LNCaP clone FGC (cell line): ENCODE results near the gene HIPK4.
"Not testable (repeated sequence)": the region's sequence is repeated elsewhere in the genome, so short reads cannot be mapped to it uniquely, and the experiment has no call there.

Source experiments
- DNase-seq: peaks from one replicate; pipeline ENCODE4 v3.0.0-alpha.2; 2011; ENCODE audit warnings: low read depth
- H3K4me3 ChIP-seq: 2 replicates; pipeline ENCODE4 v1.5.1; 2011; ENCODE audit warnings: mild to moderate bottlenecking, low read depth, low read length, control low read depth
- TF ChIP-seq, protein P1 (sequence below): IDR thresholded peaks from 2 replicates; pipeline ENCODE4 v1.5.1; 2012; ENCODE audit warnings: mild to moderate bottlenecking; ENCODE audit not compliant: control insufficient read depth, insufficient read depth; ENCODE audit errors: extremely low read depth

The HIPK4 gene

DNA sequence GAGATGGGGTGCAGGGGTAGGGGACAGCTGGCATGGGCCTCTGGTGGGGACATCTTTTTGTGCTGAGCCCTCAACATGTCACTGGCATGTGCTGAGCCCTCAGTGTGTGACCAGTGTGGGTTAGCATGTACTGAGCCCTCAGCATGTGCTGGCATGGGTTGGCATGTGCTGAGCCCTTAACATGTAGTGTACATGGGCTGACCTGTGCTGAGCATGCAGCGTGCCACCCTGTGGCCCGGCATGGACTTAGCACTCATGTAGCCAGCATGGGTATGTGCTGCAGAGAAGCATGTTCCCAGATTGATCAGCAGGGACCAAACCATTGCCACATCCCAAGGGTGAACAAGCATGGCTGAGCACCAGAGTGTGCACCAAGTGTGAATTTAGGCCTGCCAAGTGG lies 11.5 kb downstream of the HIPK4 start:
- no peak for DNase-seq
- TF ChIP-seq, protein P1, sequence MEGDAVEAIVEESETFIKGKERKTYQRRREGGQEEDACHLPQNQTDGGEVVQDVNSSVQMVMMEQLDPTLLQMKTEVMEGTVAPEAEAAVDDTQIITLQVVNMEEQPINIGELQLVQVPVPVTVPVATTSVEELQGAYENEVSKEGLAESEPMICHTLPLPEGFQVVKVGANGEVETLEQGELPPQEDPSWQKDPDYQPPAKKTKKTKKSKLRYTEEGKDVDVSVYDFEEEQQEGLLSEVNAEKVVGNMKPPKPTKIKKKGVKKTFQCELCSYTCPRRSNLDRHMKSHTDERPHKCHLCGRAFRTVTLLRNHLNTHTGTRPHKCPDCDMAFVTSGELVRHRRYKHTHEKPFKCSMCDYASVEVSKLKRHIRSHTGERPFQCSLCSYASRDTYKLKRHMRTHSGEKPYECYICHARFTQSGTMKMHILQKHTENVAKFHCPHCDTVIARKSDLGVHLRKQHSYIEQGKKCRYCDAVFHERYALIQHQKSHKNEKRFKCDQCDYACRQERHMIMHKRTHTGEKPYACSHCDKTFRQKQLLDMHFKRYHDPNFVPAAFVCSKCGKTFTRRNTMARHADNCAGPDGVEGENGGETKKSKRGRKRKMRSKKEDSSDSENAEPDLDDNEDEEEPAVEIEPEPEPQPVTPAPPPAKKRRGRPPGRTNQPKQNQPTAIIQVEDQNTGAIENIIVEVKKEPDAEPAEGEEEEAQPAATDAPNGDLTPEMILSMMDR: no peak
- H3K4me3 ChIP-seq: no peak overlapping the region

DNA sequence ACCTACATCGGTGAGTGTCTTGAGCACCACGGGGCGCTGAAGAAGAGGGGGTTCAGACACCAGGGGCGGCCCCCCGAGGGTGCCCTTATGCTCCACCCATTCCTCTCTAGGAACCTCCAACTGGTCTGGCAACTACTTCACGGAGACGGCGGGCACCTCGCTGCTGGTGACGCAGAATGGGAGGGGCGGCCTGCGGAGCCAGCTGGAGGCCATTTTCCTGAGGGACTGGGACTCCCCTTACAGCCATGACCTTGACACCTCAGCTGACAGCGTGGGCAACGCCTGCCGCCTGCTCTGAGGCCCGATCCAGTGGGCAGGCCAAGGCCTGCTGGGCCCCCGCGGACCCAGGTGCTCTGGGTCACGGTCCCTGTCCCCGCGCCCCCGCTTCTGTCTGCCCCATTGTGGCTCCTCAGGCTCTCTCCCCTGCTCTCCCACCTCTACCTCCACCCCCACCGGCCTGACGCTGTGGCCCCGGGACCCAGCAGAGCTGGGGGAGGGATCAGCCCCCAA lies 12.1 kb downstream of the HIPK4 start:
- no peak overlapping the region for H3K4me3 ChIP-seq
- TF ChIP-seq, protein P1: no peak
- no peak for DNase-seq

DNA sequence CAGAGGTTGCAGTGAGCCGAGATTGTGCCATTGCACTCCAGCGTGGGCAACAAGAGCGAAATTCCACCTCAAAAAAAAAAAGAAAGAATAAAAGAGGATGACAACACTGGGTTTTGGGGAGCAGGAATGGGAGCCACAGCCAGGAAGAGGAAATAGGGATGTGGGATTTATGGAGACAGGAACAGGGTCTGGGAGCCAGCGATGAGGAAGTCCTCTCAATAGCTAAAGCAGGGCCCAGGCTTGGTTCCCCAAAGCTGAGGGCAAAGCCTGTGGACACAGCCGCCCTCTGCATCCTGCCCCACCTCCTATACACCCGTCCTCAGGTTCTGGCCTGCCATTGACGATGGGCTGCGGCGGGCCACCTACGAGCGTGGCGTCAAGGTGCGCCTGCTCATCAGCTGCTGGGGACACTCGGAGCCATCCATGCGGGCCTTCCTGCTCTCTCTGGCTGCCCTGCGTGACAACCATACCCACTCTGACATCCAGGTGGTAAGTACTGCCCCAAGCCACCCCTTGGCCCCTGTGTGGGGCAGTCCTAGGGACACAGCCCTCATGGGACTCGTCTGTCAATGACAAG lies 13.6 kb downstream of the HIPK4 start:
- DNase-seq: no peak
- H3K4me3 ChIP-seq: no peak overlapping the region
- TF ChIP-seq, protein P1: no peak

DNA sequence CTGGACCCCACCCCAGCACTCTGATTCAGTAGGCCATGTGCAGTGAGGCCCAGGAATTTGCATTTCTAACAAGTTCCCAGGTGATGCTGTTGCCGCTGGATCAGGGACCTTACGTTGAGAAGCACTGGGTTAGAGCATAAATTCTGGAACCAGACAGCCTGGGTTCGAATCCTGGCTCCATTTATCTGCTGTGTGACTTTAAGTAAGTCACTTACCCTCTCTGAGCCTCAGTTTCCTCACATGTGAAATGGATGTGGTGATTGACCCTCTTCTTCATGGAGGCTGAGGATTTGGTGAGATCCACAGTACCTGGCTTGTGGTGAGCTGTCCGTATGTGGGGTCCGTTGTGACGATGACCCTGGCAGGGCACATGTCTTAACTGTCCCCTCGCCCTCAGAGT lies 15.9 kb downstream of the HIPK4 start:
- no peak overlapping the region for H3K4me3 ChIP-seq
- TF ChIP-seq, protein P1: no peak
- no peak for DNase-seq

DNA sequence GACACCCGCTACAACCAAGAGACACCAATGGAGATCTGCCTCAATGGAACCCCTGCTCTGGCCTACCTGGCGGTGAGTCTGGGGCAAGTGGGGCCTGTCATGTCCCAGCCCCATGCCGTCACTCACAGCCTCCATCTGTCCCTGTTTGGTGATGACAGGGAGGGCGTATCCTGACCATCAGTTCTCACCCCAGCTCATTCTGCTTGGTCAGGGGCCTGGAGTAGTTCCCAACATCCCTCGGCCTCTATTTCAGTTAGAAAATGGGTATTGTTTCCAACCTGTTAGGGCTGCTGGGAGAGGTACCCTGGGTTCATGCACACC lies 18.2 kb downstream of the HIPK4 start:
- TF ChIP-seq, protein P1: no peak
- DNase-seq: no peak
- H3K4me3 ChIP-seq: no peak overlapping the region

DNA sequence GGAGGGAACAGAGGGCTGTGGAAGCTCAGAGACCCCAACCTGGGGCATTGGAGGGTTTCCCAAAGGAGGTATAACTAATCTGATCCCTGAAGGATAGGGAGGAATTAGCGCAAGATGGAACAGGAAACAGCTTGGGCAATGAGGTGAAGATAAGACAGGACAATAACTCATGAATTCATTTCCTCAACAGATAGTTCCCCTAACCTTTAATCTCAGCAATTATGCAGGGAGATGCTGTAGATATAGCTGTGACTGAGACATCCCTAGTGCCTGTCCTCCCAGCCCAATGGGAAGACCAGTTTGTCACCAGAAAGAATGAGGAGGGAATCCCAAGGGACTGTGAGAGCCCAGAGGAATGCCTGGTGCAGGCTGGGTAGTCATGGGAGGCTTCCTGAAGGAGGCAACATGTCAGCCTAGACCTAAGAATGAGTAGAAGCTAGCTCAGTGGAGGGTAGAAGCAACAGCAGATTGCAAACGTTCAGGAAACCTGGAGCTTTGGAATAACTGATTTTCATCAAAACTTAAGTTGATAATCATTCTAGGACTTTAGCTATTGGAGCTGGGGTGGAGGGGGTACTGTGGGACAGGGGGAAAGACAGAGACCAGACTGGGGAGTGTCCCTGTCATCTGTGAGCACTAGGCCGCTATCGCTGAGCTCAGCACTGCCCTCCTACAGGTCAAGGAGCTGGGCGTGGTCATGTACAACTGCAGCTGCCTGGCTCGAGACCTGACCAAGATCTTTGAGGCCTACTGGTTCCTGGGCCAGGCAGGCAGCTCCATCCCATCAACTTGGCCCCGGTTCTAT lies 18.8 kb downstream of the HIPK4 start:
- H3K4me3 ChIP-seq: no peak overlapping the region
- TF ChIP-seq, protein P1: no peak
- DNase-seq: no peak

DNA sequence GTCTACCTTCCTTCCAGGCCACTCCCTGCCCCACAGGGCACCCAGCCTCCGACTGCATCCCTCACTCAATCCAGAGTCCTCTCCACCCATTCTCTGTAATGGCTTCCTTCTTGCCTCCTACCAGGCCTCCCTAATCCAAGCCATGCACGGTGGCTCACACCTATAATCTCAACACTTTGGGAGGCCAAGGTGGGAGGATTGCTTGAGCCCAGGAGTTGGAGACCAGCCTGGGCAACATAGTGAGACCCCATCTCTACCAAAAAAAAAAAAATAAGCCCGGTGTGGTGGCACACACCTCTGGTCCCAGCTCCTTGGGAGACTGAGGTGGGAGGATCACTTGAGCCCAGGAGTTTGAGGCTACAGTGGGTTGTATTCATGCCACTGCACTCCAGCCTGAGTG lies 19.7 kb downstream of the HIPK4 start:
- DNase-seq, H3K4me3 ChIP-seq: not testable (repeated sequence)
